H1 (cell line): ENCODE results near the gene GMCL2. TPM values are rescaled to one million over a fixed set of nuclear protein-coding genes. Genes with fewer than 3 reads are reported as not detected.

Experiments used
- CTCF ChIA-PET: fragments of 300-600 bp; sonication (Branson Sonifier 250); formaldehyde crosslinking; loops from one replicate; lab custom pipeline; 2021; ENCODE audit not compliant: partially characterized antibody; lab: Charles Lee
- POLR2A ChIA-PET: fragments of 300-600 bp; sonication (Branson Sonifier 250); formaldehyde crosslinking; loops from one replicate; lab custom pipeline; 2021; ENCODE audit warnings: inconsistent platforms; ENCODE audit not compliant: partially characterized antibody; lab: Charles Lee
- DNase-seq, 2 experiments: peaks; one replicate each; pipeline versions ENCODE4 v3.0.0 to v3.0.0-alpha.2; 2010 to 2022; ENCODE audit warnings: low spot score in 2 of 2, low read depth in 1 of 2, mixed read lengths in 1 of 2
- FAIRE-seq: peaks from 2 replicates; lab custom pipeline; 2011; peaks lifted over from hg19 to GRCh38; lab: Jason Lieb, UNC
- H2AFZ ChIP-seq: 2 replicates; pipeline ENCODE4 v1.8.1; 2012; ENCODE audit warnings: low read length, inconsistent platforms
- H2AK5ac ChIP-seq: 2 replicates; pipeline ENCODE4 v1.6.1; 2013; ENCODE audit warnings: low read depth, low read length
- H2BK120ac ChIP-seq: replicated peaks from 2 replicates; pipeline ENCODE3; 2013; ENCODE audit warnings: low read depth, low read length, inconsistent platforms
- H2BK12ac ChIP-seq: 2 replicates; pipeline ENCODE4 v1.6.1; 2013; ENCODE audit warnings: low read depth, low read length
- H2BK15ac ChIP-seq: 2 replicates; pipeline ENCODE4 v1.6.1; 2013; ENCODE audit warnings: low read length
- H2BK20ac ChIP-seq: 2 replicates; pipeline ENCODE4 v1.6.1; 2013; ENCODE audit warnings: low read length
- H2BK5ac ChIP-seq: 2 replicates; pipeline ENCODE4 v1.6.1; 2013; ENCODE audit warnings: low read depth, low read length
- H3K14ac ChIP-seq: 2 replicates; pipeline ENCODE4 v1.6.1; 2013; ENCODE audit warnings: inconsistent platforms; ENCODE audit not compliant: insufficient read length
- H3K18ac ChIP-seq: 2 replicates; pipeline ENCODE4 v1.6.1; 2013; ENCODE audit warnings: low read length; ENCODE audit errors: extremely low read depth
- H3K23ac ChIP-seq: 2 replicates; pipeline ENCODE4 v1.6.1; 2013; ENCODE audit warnings: inconsistent platforms; ENCODE audit not compliant: insufficient read length
- H3K23me2 ChIP-seq: 2 replicates; pipeline ENCODE4 v1.6.1; 2013; ENCODE audit warnings: low read depth, low read length
- H3K27ac ChIP-seq: 2 replicates; pipeline ENCODE4 v1.6.1; 2011; ENCODE audit warnings: low read depth, low read length, inconsistent platforms
- H3K27me3 ChIP-seq, 4 experiments: replicated peaks in 1 of 4; 1 replicate in 1 of 4; 2 replicates in 3 of 4; pipeline versions ENCODE4 v1.6.1 to v1.8.1; 2011 to 2013; ENCODE audit warnings: low read length in 3 of 4, mild to moderate bottlenecking in 3 of 4, inconsistent platforms in 2 of 4, mixed read lengths in 2 of 4, moderate library complexity in 1 of 4; ENCODE audit not compliant: control insufficient read depth in 3 of 4, insufficient read depth in 3 of 4; ENCODE audit errors: extremely low read depth in 1 of 4
- H3K36me3 ChIP-seq, 4 experiments: 2 replicates each; pipeline versions ENCODE4 v1.6.1 to v1.8.1; 2011 to 2013; ENCODE audit warnings: mild to moderate bottlenecking in 4 of 4, low read length in 3 of 4, moderate library complexity in 2 of 4, control low read depth in 1 of 4, inconsistent platforms in 1 of 4; ENCODE audit not compliant: insufficient read depth in 4 of 4, control insufficient read depth in 2 of 4
- H3K4ac ChIP-seq: replicated peaks from 2 replicates; pipeline ENCODE3; 2013; ENCODE audit warnings: low read length, low read depth, mixed read lengths, inconsistent platforms; ENCODE audit not compliant: insufficient read length
- H3K4me1 ChIP-seq, 4 experiments: replicated peaks in 1 of 4; 1 replicate in 1 of 4; 2 replicates in 3 of 4; pipeline versions ENCODE4 v1.6.1 to v1.8.1; 2011 to 2013; ENCODE audit warnings: low read length in 3 of 4, inconsistent platforms in 2 of 4, mixed read lengths in 1 of 4; ENCODE audit not compliant: insufficient read depth in 4 of 4, control insufficient read depth in 3 of 4
- H3K4me2 ChIP-seq, 2 experiments: 2 replicates each; pipeline versions ENCODE4 v1.6.1 to v1.8.1; 2011 to 2013; ENCODE audit warnings: low read depth in 2 of 2, low read length in 2 of 2, control low read depth in 1 of 2, inconsistent platforms in 1 of 2, mild to moderate bottlenecking in 1 of 2; ENCODE audit not compliant: insufficient read depth in 1 of 2
- H3K4me3 ChIP-seq, 4 experiments: fragments of 200-600, 300-600 bp in 1 of 4; sonication (generic), shearing (Covaris generic), sonication (Bioruptor Twin) in 1 of 4; 2 replicates each; pipeline versions ENCODE4 v1.5.1 to v1.8.1; 2011 to 2016; ENCODE audit warnings: low read length in 4 of 4, low read depth in 3 of 4, control low read depth in 2 of 4, inconsistent platforms in 2 of 4, mild to moderate bottlenecking in 2 of 4, mixed read lengths in 1 of 4, moderate library complexity in 1 of 4; ENCODE audit not compliant: insufficient read depth in 2 of 4; ENCODE audit errors: extremely low read depth in 1 of 4
- H3K56ac ChIP-seq: replicated peaks from 2 replicates; pipeline ENCODE3; 2013; ENCODE audit warnings: low read depth, mild to moderate bottlenecking, mixed read lengths, low read length, inconsistent platforms; ENCODE audit not compliant: insufficient read length
- H3K79me1 ChIP-seq: 2 replicates; pipeline ENCODE4 v1.6.1; 2013; ENCODE audit warnings: low read depth, low read length, control low read depth
- H3K79me2 ChIP-seq, 2 experiments: 2 replicates each; pipeline versions ENCODE4 v1.6.1 to v1.8.1; 2012 to 2013; ENCODE audit warnings: low read length in 2 of 2, mild to moderate bottlenecking in 2 of 2, inconsistent platforms in 1 of 2; ENCODE audit not compliant: insufficient read depth in 2 of 2, control insufficient read depth in 1 of 2
- H3K9ac ChIP-seq, 4 experiments: replicated peaks in 1 of 4; 1 replicate in 1 of 4; 2 replicates in 3 of 4; pipeline versions ENCODE4 v1.6.1 to v1.8.1; 2011 to 2013; ENCODE audit warnings: low read depth in 3 of 4, low read length in 3 of 4, control low read depth in 2 of 4, mild to moderate bottlenecking in 2 of 4, moderate library complexity in 2 of 4, inconsistent platforms in 1 of 4; ENCODE audit errors: extremely low read depth in 1 of 4
- H3K9me3 ChIP-seq, 2 experiments: 2 replicates each; pipeline versions ENCODE4 v1.6.1 to v1.8.1; 2012 to 2013; ENCODE audit warnings: mild to moderate bottlenecking in 2 of 2, moderate library complexity in 2 of 2, control low read depth in 1 of 2, inconsistent platforms in 1 of 2, low read depth in 1 of 2, low read length in 1 of 2, mixed read lengths in 1 of 2; ENCODE audit not compliant: insufficient read depth in 2 of 2
- H4K20me1 ChIP-seq, 2 experiments: replicated peaks in 1 of 2; 2 replicates each; pipeline versions ENCODE3 to v1.8.1; 2011 to 2013; ENCODE audit warnings: inconsistent platforms in 2 of 2, low read length in 2 of 2, mild to moderate bottlenecking in 1 of 2; ENCODE audit not compliant: insufficient read depth in 2 of 2, control insufficient read depth in 1 of 2
- H4K5ac ChIP-seq: 2 replicates; pipeline ENCODE4 v1.6.1; 2013; ENCODE audit warnings: low read length, low read depth, mixed read lengths, inconsistent platforms; ENCODE audit not compliant: insufficient read length
- H4K8ac ChIP-seq: 2 replicates; pipeline ENCODE4 v1.8.0; 2013; ENCODE audit warnings: mild to moderate bottlenecking, moderate library complexity, low read length, inconsistent platforms; ENCODE audit not compliant: insufficient read depth; ENCODE audit errors: extremely low read depth
- H4K91ac ChIP-seq: replicated peaks from 2 replicates; pipeline ENCODE3; 2013; ENCODE audit warnings: low read length, mixed read lengths, inconsistent platforms; ENCODE audit not compliant: insufficient read length
- KDM4A ChIP-seq: IDR thresholded peaks from one replicate; pipeline ENCODE4 v1.7.1; 2012; ENCODE audit warnings: low read depth, mild to moderate bottlenecking, moderate library complexity, low read length, inconsistent platforms; ENCODE audit not compliant: severe bottlenecking
- POLR2A ChIP-seq, 2 experiments: IDR thresholded peaks; 1 replicate in 1 of 2; 2 replicates in 1 of 2; pipeline ENCODE4 v1.6.1; 2011; ENCODE audit warnings: low read depth in 2 of 2, low read length in 2 of 2, mild to moderate bottlenecking in 2 of 2; ENCODE audit errors: control extremely low read depth in 1 of 2
- SIN3A ChIP-seq, 2 experiments: IDR thresholded peaks in 1 of 2; conservative IDR thresholded peaks in 1 of 2; 2 replicates each; pipeline ENCODE4 v1.6.1; 2011 to 2012; ENCODE audit warnings: low read length in 2 of 2, improper control_type of control experiment in 1 of 2, low read depth in 1 of 2, mild to moderate bottlenecking in 1 of 2
- SUZ12 ChIP-seq: fragments of 200-600 bp; sonication (generic); IDR thresholded peaks from 2 replicates; pipeline ENCODE4 v1.6.1; 2012; ENCODE audit warnings: mild to moderate bottlenecking, inconsistent platforms, low read length, moderate library complexity, mixed read lengths
- WGBS, 2 experiments: shearing (Covaris generic) in 1 of 2; methylation state at CpG; one replicate each; pipeline versions ENCODE4 v1.1.6 to v1.1.7; 2013 to 2015; ENCODE audit warnings: low lambda C conversion rate in 2 of 2, mixed read lengths in 2 of 2, inconsistent platforms in 1 of 2, low coverage in 1 of 2, missing lambda C conversion rate in 1 of 2; ENCODE audit not compliant: insufficient replicate concordance in 2 of 2, insufficient coverage in 1 of 2, insufficient read length in 1 of 2; ENCODE audit errors: extremely low coverage in 1 of 2, missing lambda C conversion rate in 1 of 2; 5-methylcytosine and 5-hydroxymethylcytosine counted together
- polyA plus RNA-seq, 7 experiments: library from polyadenylated mRNA; depleted of rRNA in 3 of 7; stranded (reverse) in 5 of 7; unstranded in 2 of 7; fragments of >200 nt in 5 of 7; fragments of 200-250 nt in 2 of 7; gene quantifications; 1 replicate in 5 of 7; 2 replicates in 1 of 7; 4 replicates in 1 of 7; pipeline versions ENCODE4 v1.2.1 to v1.2.3, GENCODE V29; 2011 to 2013; ENCODE audit warnings: missing spikeins in 2 of 7, mixed read lengths in 2 of 7
- total RNA-seq: library from RNA; stranded (reverse); fragmentation: NEBNext Ultra II Directional; extraction: Animal tissue kit (Norgen Biotek cat#: 25700); gene quantifications from 2 replicates; pipeline ENCODE4 v1.2.1, GENCODE V29; 2021
- TF ChIP-seq, protein P1 (sequence below), 3 experiments: IDR thresholded peaks; 1 replicate in 2 of 3; 2 replicates in 1 of 3; pipeline versions ENCODE4 v1.5.1 to v1.6.1; 2011; ENCODE audit warnings: low read length in 3 of 3, mild to moderate bottlenecking in 3 of 3, inconsistent platforms in 2 of 3, low read depth in 1 of 3, moderate library complexity in 1 of 3; ENCODE audit not compliant: insufficient read depth in 1 of 3; ENCODE audit errors: control extremely low read depth in 1 of 3
- TF ChIP-seq, protein P2 (sequence below): IDR thresholded peaks from 2 replicates; pipeline ENCODE4 v1.6.1; 2012; ENCODE audit warnings: inconsistent platforms

GMCL2 gene
- total and polyA plus RNA-seq, 2 of the 8 experiments (the other 6 are each of a cell fraction or from before 2014, with no cell fraction given) = 0.13 TPM; not detected in 1

DNA sequence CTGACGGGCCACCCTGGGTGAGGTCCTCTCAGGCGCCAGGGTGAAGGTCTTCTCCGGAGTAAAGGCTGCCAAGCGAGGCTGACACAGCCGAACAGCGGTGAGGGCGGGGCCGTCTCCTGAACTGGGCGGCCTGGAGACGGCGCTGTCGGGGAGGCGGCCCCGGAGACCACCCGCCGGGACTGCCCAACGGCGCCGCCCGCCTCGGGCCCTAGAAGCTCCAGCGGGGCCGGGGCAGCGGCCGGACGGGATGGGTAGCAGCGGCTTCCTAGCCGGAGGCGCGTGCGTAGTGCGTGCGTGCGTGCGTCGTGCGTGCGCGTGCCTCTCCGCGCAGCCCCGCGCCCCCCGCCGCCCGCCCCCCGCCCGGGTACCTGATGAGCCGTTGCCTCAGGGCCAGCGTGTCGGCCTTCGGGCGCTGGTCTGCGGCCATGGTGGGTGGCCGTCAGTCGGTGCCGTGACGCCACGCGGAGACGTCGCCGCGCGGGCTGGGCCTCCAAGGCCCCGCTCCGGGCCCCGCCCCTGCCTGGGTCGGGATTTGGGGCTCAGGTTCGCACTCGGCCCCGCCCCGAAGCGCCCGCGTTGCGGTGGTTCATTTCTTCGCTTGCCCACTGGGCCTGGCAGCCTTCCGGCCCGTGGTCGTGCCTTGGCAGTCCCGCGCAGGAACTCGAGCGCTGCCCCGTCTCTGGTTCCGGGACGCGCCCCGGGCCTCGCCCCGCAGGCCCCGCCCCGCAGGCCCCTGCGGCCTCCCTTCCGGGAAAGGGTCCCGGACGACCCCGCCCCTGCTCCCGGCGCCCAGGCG, 45.2 kb upstream of the GMCL2 start, which contains the start of gene PHYKPL:
PHYKPL (minus strand) TSS at position 679 of the 796 bp plus-strand sequence; CDS start at position 427, 252 bp downstream.
- Histone ChIP-seq H3K4me3 (peak within 1 kb of the TSS; percentile 52 to 72 (median 64)), H3K79me1 (peaks cover 11% of the 10 kb centered on the region), H2BK5ac (peak within 1 kb of the TSS; percentile 49; the same call in 1 of the 2 replicates), H3K4me2 (peak within 1 kb of the TSS; percentile 72 to 94), H3K9ac (peak within 1 kb of the TSS; percentile 36 to 74 (median 72); a peak in 6 of 7 replicates), H3K4ac (peak within 1 kb of the TSS; percentile 42), H3K4me1 (peaks cover 0 to 17% (median 10%) of the 10 kb centered on the region in 4 experiments; a peak in 6 of 7 replicates), H3K14ac (no peak within 1 kb of the TSS), H2BK15ac (0 out of 2 replicates have a peak within 1 kb of the TSS, but pooled peaks have one; percentile 46), H3K36me3 (peaks cover 7 to 35% (median 16%) of the 10 kb centered on the region in 4 experiments; a peak in 6 of 8 replicates), H4K5ac (peak within 1 kb of the TSS; percentile 31), H2BK12ac (no peak within 1 kb of the TSS), H4K20me1 (peaks cover 0 to 5% of the 10 kb centered on the region in 2 experiments), H3K27me3 (no peaks in the 10 kb centered on the region), H3K79me2 (peaks cover 0 to 13% of the 10 kb centered on the region in 2 experiments; a peak in 2 of 4 replicates), H3K56ac (peak within 1 kb of the TSS; percentile 32), H4K8ac (peak within 1 kb of the TSS; percentile 88), H3K9me3 (no peaks in the 10 kb centered on the region), H2AFZ (0 out of 2 replicates have a peak within 1 kb of the TSS, but pooled peaks have one; percentile 25), H2AK5ac (no peak within 1 kb of the TSS), H3K23ac (no peak within 1 kb of the TSS), H4K91ac (peak within 1 kb of the TSS; percentile 30), H3K18ac (peak within 1 kb of the TSS; percentile 53; the same call in 1 of the 2 replicates), H3K27ac (peak within 1 kb of the TSS; percentile 31; the same call in 1 of the 2 replicates), H2BK20ac (no peak within 1 kb of the TSS), H3K23me2 (peaks cover 3% of the 10 kb centered on the region; the same call in 1 of the 2 replicates), H2BK120ac (no peak within 1 kb of the TSS)
- ChIA-PET CTCF (interaction anchor here (1.0 to 2.2 kb wide), 5 partner anchors 9 to 51 kb away, joined by 3 to 8 read pairs (median 5); no protein-coding TSS in a partner anchor), POLR2A (interaction anchor here (0.6 to 21.6 kb wide), 17 partner anchors 8 to 499 kb away, joined by 3 to 507 read pairs (median 4); partner anchors contain the start of genes HNRNPAB, NHP2 and ZNF354A)
- 2% methylated on average over 49 of the region's 102 CpGs; no CpG with 5 or more reads in 1 of the 2 experiments for WGBS, 2 experiments
- FAIRE-seq = no peak
- peak in 1 of 2 experiments; percentile 83 for DNase-seq
- TF ChIP-seq, protein P1, sequence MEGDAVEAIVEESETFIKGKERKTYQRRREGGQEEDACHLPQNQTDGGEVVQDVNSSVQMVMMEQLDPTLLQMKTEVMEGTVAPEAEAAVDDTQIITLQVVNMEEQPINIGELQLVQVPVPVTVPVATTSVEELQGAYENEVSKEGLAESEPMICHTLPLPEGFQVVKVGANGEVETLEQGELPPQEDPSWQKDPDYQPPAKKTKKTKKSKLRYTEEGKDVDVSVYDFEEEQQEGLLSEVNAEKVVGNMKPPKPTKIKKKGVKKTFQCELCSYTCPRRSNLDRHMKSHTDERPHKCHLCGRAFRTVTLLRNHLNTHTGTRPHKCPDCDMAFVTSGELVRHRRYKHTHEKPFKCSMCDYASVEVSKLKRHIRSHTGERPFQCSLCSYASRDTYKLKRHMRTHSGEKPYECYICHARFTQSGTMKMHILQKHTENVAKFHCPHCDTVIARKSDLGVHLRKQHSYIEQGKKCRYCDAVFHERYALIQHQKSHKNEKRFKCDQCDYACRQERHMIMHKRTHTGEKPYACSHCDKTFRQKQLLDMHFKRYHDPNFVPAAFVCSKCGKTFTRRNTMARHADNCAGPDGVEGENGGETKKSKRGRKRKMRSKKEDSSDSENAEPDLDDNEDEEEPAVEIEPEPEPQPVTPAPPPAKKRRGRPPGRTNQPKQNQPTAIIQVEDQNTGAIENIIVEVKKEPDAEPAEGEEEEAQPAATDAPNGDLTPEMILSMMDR (IDR thresholded peaks at IDR 0.05; ENCODE audit: control extremely low read depth in 1 of 3, insufficient read depth in 1 of 3, low read depth in 1 of 3, low read length in 3 of 3) = peak in 2 of 3 experiments; percentile 11 to 17; a peak in 1 of 4 replicates
- TF ChIP-seq, protein P2, sequence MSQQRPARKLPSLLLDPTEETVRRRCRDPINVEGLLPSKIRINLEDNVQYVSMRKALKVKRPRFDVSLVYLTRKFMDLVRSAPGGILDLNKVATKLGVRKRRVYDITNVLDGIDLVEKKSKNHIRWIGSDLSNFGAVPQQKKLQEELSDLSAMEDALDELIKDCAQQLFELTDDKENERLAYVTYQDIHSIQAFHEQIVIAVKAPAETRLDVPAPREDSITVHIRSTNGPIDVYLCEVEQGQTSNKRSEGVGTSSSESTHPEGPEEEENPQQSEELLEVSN = 0 out of 2 replicates have a peak, but pooled peaks have one; percentile 41
- no peak for TF ChIP-seq SUZ12
- peak in 1 of 2 experiments; percentile 50; a peak in 1 of 4 replicates for TF ChIP-seq SIN3A (conservative IDR thresholded peaks at IDR 0.05 in 1 of 2, IDR thresholded peaks at IDR 0.05 in 1 of 2; ENCODE audit: low read depth in 1 of 2, low read length in 2 of 2)
- TF ChIP-seq KDM4A = peak; percentile 80
- TF ChIP-seq POLR2A (IDR thresholded peaks at IDR 0.05; ENCODE audit: control extremely low read depth in 1 of 2, low read depth in 2 of 2, low read length in 2 of 2) = peak in 1 of 2 experiments; percentile 72; a peak in 2 of 3 replicates
